Lower leg skin (tissue), 3 donors: ENCODE results near the gene GNL3.

ENCODE experiments used
- POLR2A ChIP-seq, 2 donors: fragments of 450-650 bp; IDR thresholded peaks; one replicate each; pipeline ENCODE4 v1.6.1; 2016 to 2017; ENCODE audit warnings: antibody characterized with exemption in 2 of 2, mild to moderate bottlenecking in 1 of 2, moderate library complexity in 1 of 2
- TF ChIP-seq, protein P1 (sequence below), 3 donors: fragments of 450-650 bp; IDR thresholded peaks; one replicate each; pipeline ENCODE4 v1.5.1; 2016; ENCODE audit warnings: antibody characterized with exemption in 3 of 3, mild to moderate bottlenecking in 3 of 3, moderate library complexity in 2 of 3

DNA sequence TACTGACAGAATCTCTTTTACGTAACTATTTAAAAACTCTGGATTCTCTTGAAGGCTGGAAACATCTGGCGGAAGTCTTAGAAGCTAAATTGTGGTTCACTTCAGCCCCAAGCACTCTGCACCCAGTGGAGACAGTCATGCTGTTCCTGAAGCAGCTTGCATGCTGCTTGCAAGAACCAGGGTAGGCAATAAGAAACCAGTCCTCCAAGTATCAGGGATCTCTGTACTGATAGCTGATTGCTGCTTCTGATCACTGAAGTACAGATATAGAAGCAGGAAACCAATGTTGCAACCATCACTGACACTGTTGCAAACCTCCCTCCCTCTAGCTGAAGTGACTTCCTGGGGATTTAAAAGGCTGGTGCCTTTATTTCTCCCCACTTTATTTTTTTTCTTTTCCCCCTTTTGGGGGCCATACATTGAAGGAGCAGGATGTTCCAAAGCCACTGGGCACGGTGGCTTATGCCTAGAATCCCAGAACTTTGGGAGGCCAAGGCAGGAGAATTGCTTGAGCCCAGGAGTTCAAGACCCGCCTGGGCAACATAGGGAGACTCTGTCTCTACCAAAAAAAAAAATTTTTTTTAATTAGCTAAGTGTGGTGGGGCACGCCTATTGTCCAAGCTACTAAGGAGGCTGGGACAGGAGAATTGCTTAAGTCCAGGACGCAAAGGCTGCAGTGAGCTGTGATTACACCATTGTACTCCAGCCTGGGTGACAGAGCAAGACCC is 35.3 kb downstream of the GNL3 start:
- TF ChIP-seq, protein P1, sequence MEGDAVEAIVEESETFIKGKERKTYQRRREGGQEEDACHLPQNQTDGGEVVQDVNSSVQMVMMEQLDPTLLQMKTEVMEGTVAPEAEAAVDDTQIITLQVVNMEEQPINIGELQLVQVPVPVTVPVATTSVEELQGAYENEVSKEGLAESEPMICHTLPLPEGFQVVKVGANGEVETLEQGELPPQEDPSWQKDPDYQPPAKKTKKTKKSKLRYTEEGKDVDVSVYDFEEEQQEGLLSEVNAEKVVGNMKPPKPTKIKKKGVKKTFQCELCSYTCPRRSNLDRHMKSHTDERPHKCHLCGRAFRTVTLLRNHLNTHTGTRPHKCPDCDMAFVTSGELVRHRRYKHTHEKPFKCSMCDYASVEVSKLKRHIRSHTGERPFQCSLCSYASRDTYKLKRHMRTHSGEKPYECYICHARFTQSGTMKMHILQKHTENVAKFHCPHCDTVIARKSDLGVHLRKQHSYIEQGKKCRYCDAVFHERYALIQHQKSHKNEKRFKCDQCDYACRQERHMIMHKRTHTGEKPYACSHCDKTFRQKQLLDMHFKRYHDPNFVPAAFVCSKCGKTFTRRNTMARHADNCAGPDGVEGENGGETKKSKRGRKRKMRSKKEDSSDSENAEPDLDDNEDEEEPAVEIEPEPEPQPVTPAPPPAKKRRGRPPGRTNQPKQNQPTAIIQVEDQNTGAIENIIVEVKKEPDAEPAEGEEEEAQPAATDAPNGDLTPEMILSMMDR (IDR thresholded peaks at IDR 0.05) = no peak
- no peak for TF ChIP-seq POLR2A (IDR thresholded peaks at IDR 0.05)
